Karpas-422 (cell line): ENCODE measurements around the gene CNIH3. TPM values are rescaled to one million over a fixed set of nuclear protein-coding genes. Genes with fewer than 3 reads are reported as not detected.
"Not testable (repeated sequence)": the region's sequence is repeated elsewhere in the genome, so short reads cannot be mapped to it uniquely, and the experiment has no call there.

ENCODE experiments used
- DNase-seq: peaks from one replicate; pipeline ENCODE4 v3.0.0-alpha.2; 2015
- H2AFZ ChIP-seq: fragments of 200-600 bp; sonication (generic); 2 replicates; pipeline ENCODE4 v1.6.1; 2014; ENCODE audit warnings: antibody characterized with exemption, low read length, mixed read lengths
- H3K27ac ChIP-seq: fragments of 200-600 bp; sonication (generic); 2 replicates; pipeline ENCODE4 v1.5.1; 2014; ENCODE audit warnings: mild to moderate bottlenecking, low read length, moderate library complexity
- H3K27me3 ChIP-seq: fragments of 200-600 bp; sonication (generic); 2 replicates; pipeline ENCODE4 v1.6.1; 2014; ENCODE audit warnings: low read length, mixed read lengths
- H3K36me3 ChIP-seq: fragments of 200-600 bp; sonication (generic); 2 replicates; pipeline ENCODE4 v1.6.1; 2014; ENCODE audit warnings: low read length, mixed read lengths; ENCODE audit not compliant: insufficient read depth
- H3K4me1 ChIP-seq: fragments of 200-600 bp; sonication (generic); 2 replicates; pipeline ENCODE4 v1.6.1; 2014; ENCODE audit warnings: mild to moderate bottlenecking, low read length, mixed read lengths
- H3K4me2 ChIP-seq: fragments of 200-600 bp; sonication (generic); 2 replicates; pipeline ENCODE4 v1.6.1; 2014; ENCODE audit warnings: low read length, low read depth, mild to moderate bottlenecking; ENCODE audit not compliant: poor library complexity, severe bottlenecking
- H3K4me3 ChIP-seq: fragments of 200-600 bp; sonication (generic); 2 replicates; pipeline ENCODE4 v1.5.1; 2014; ENCODE audit warnings: mild to moderate bottlenecking, antibody characterized with exemption, low read length, mixed read lengths
- H3K79me2 ChIP-seq: fragments of 200-600 bp; sonication (generic); 2 replicates; pipeline ENCODE4 v1.6.1; 2014; ENCODE audit warnings: mild to moderate bottlenecking, low read length, mixed read lengths
- H3K9ac ChIP-seq: fragments of 200-600 bp; sonication (generic); 2 replicates; pipeline ENCODE4 v1.6.0; 2014; ENCODE audit warnings: low read length
- H3K9me2 ChIP-seq: fragments of 200-600 bp; sonication (generic), shearing (Covaris generic); replicated peaks from 2 replicates; pipeline ENCODE4 v1.6.0; 2014; ENCODE audit warnings: mild to moderate bottlenecking, low read length, moderate library complexity; ENCODE audit not compliant: insufficient read depth
- H3K9me3 ChIP-seq: fragments of 300-700, 200-600 bp; sonication (generic); 2 replicates; pipeline ENCODE4 v1.6.1; 2014; ENCODE audit warnings: low read length, mixed read lengths
- H4K20me1 ChIP-seq: fragments of 200-600 bp; sonication (generic); 2 replicates; pipeline ENCODE4 v1.6.1; 2014; ENCODE audit warnings: mild to moderate bottlenecking, antibody characterized with exemption, low read length, low read depth; ENCODE audit not compliant: insufficient read depth
- total RNA-seq: library from RNA; depleted of rRNA; stranded (reverse); fragments of >200 nt; shearing (Covaris generic); gene quantifications from 2 replicates; pipeline ENCODE4 v1.2.3, GENCODE V29; 2014; ENCODE audit warnings: low replicate concordance

Gene CNIH3
- total RNA-seq, 1 experiment from 2014 or later, result 4.7 TPM

- no peak overlapping the region for H2AFZ ChIP-seq
- no peaks in the 10 kb centered on the region for H3K27me3 ChIP-seq
- H3K4me2 ChIP-seq, result no peak overlapping the region
- H3K27ac ChIP-seq, result no peak overlapping the region
- no peaks in the 10 kb centered on the region for H3K79me2 ChIP-seq
- no peaks in the 10 kb centered on the region for H3K4me1 ChIP-seq
- no peak overlapping the region for H3K9ac ChIP-seq
- H3K4me3 ChIP-seq, result no peak overlapping the region
- H3K36me3 ChIP-seq, result no peaks in the 10 kb centered on the region
- H4K20me1 ChIP-seq, result no peaks in the 10 kb centered on the region
- no peaks in the 10 kb centered on the region for H3K9me2 ChIP-seq
- H3K9me3 ChIP-seq, result no peaks in the 10 kb centered on the region
- DNase-seq, result peak; percentile 78
These were observed 84.9 kb downstream of the CNIH3 start for GRCh38 chr1:224700918-224701531.

- Histone ChIP-seq H3K9ac (no peak overlapping the region), H3K9me3 (no peaks in the 10 kb centered on the region), H4K20me1 (no peaks in the 10 kb centered on the region), H3K4me3 (no peak overlapping the region), H3K4me1 (no peaks in the 10 kb centered on the region), H3K36me3 (no peaks in the 10 kb centered on the region), H3K9me2 (no peaks in the 10 kb centered on the region), H3K4me2 (no peak overlapping the region), H2AFZ (no peak overlapping the region), H3K79me2 (no peaks in the 10 kb centered on the region), H3K27ac (no peak overlapping the region), H3K27me3 (no peaks in the 10 kb centered on the region)
- no peak for DNase-seq
These were observed 87.6 kb downstream of the CNIH3 start for GRCh38 chr1:224703702-224704101.

GRCh38 chr1:224704107-224704735 is 88.1 kb downstream of the CNIH3 start:
- H3K4me2 ChIP-seq, result no peak overlapping the region

GRCh38 chr1:224705578-224705977 is 89.5 kb downstream of the CNIH3 start:
- no peaks in the 10 kb centered on the region for H3K9me2 ChIP-seq
- no peaks in the 10 kb centered on the region for H3K36me3 ChIP-seq
- H4K20me1 ChIP-seq, result no peaks in the 10 kb centered on the region
- H3K4me3 ChIP-seq, result no peak overlapping the region
- H3K27ac ChIP-seq, result no peak overlapping the region
- no peak overlapping the region for H3K9ac ChIP-seq
- H3K4me2 ChIP-seq, result no peak overlapping the region
- no peaks in the 10 kb centered on the region for H3K9me3 ChIP-seq
- no peak for DNase-seq
- no peaks in the 10 kb centered on the region for H3K4me1 ChIP-seq
- no peaks in the 10 kb centered on the region for H3K79me2 ChIP-seq
- H2AFZ ChIP-seq, result no peak overlapping the region
- no peaks in the 10 kb centered on the region for H3K27me3 ChIP-seq

More at GRCh38 chr1:224704107-224704735, 88.1 kb downstream of the CNIH3 start:
- H3K4me1 ChIP-seq, result no peaks in the 10 kb centered on the region
- H3K9me3 ChIP-seq, result no peaks in the 10 kb centered on the region
- H3K27me3 ChIP-seq, result no peaks in the 10 kb centered on the region
- H3K9ac ChIP-seq, result no peak overlapping the region
- DNase-seq, result no peak
- H3K79me2 ChIP-seq, result no peaks in the 10 kb centered on the region
- H3K4me3 ChIP-seq, result no peak overlapping the region
- no peaks in the 10 kb centered on the region for H3K9me2 ChIP-seq
- H4K20me1 ChIP-seq, result no peaks in the 10 kb centered on the region
- no peaks in the 10 kb centered on the region for H3K36me3 ChIP-seq
- no peak overlapping the region for H2AFZ ChIP-seq
- H3K27ac ChIP-seq, result no peak overlapping the region

- H2AFZ ChIP-seq, result no peak overlapping the region
- H3K9ac ChIP-seq, result no peak overlapping the region
- no peak overlapping the region for H3K4me2 ChIP-seq
- H3K9me3 ChIP-seq, result no peaks in the 10 kb centered on the region
- no peaks in the 10 kb centered on the region for H3K79me2 ChIP-seq
- H3K27ac ChIP-seq, result no peak overlapping the region
- no peaks in the 10 kb centered on the region for H3K36me3 ChIP-seq
- H3K27me3 ChIP-seq, result no peaks in the 10 kb centered on the region
- no peaks in the 10 kb centered on the region for H3K9me2 ChIP-seq
- no peak overlapping the region for H3K4me3 ChIP-seq
- H3K4me1 ChIP-seq, result no peaks in the 10 kb centered on the region
- no peaks in the 10 kb centered on the region for H4K20me1 ChIP-seq
- DNase-seq, result no peak
These were observed 92.0 kb downstream of the CNIH3 start for GRCh38 chr1:224707843-224708725.

- Histone ChIP-seq H3K36me3 (no peaks in the 10 kb centered on the region), H3K27ac (no peak overlapping the region)
These were observed 94.1 kb downstream of the CNIH3 start for GRCh38 chr1:224710196-224710595.

GRCh38 chr1:224711231-224711756 is 95.2 kb downstream of the CNIH3 start:
- not testable (repeated sequence) for H3K9ac ChIP-seq, DNase-seq, H3K9me2 ChIP-seq, H3K27ac ChIP-seq, H2AFZ ChIP-seq, H4K20me1 ChIP-seq, H3K36me3 ChIP-seq, H3K4me2 ChIP-seq, H3K4me3 ChIP-seq, H3K4me1 ChIP-seq, H3K27me3 ChIP-seq, H3K79me2 ChIP-seq, H3K9me3 ChIP-seq

More at GRCh38 chr1:224710196-224710595, 94.1 kb downstream of the CNIH3 start:
- Histone ChIP-seq H3K4me3 (no peak overlapping the region), H3K79me2 (no peaks in the 10 kb centered on the region), H3K9me3 (no peaks in the 10 kb centered on the region), H3K9ac (no peak overlapping the region), H3K9me2 (no peaks in the 10 kb centered on the region), H3K27me3 (no peaks in the 10 kb centered on the region), H3K4me2 (no peak overlapping the region), H2AFZ (no peak overlapping the region), H3K4me1 (no peaks in the 10 kb centered on the region), H4K20me1 (no peaks in the 10 kb centered on the region)
- DNase-seq, result no peak

- Histone ChIP-seq H4K20me1 (no peaks in the 10 kb centered on the region), H3K79me2 (no peaks in the 10 kb centered on the region)
- no peak for DNase-seq
These were observed 95.8 kb downstream of the CNIH3 start for GRCh38 chr1:224711876-224712275.

More at GRCh38 chr1:224711876-224712275, 95.8 kb downstream of the CNIH3 start:
- Histone ChIP-seq H3K9me3 (no peaks in the 10 kb centered on the region), H3K9ac (no peak overlapping the region), H3K27me3 (no peaks in the 10 kb centered on the region), H3K27ac (no peak overlapping the region), H3K4me1 (no peaks in the 10 kb centered on the region), H3K36me3 (no peaks in the 10 kb centered on the region), H3K4me2 (no peak overlapping the region), H3K9me2 (no peaks in the 10 kb centered on the region), H3K4me3 (no peak overlapping the region), H2AFZ (no peak overlapping the region)
